Measurements from ENCODE around the gene MAEA.

GRCh38 chr4:1366371-1367229 is 76.9 kb downstream of the MAEA start:
- TF ChIP-seq POLR2AphosphoS5 (IDR thresholded peaks at IDR 0.05) (no peak), CTCF (IDR thresholded peaks at IDR 0.05) (no peak), POLR2A (IDR thresholded peaks at IDR 0.05) (no peak)
